GM23338 (cell line): ENCODE data around the gene CAMK1. TPM values are rescaled to one million over a fixed set of nuclear protein-coding genes. Genes with fewer than 3 reads are reported as not detected.
A peak's percentile ranks its signal among the peaks of the same experiment; 100 is the strongest.

Source experiments
- ATAC-seq: fragments of 200-7000 bp; cut with Tn5 transposase; 3 replicates; pipeline ENCODE4 v1.9.1; 2020
- DNase-seq: peaks from one replicate; pipeline ENCODE4 v3.0.0-alpha.2; 2015; ENCODE audit warnings: low spot score
- H2AFZ ChIP-seq: fragments of 200-600 bp; sonication (generic); 2 replicates; pipeline ENCODE4 v1.8.0; 2016; ENCODE audit warnings: antibody characterized with exemption, mild to moderate bottlenecking, moderate library complexity
- H3F3A ChIP-seq: fragments of 200-600 bp; sonication (generic); replicated peaks from 2 replicates; pipeline ENCODE4 v1.8.0; 2017; ENCODE audit warnings: antibody characterized with exemption, mixed run types, low read depth
- H3K27ac ChIP-seq: fragments of 200-600 bp; sonication (generic); 2 replicates; pipeline ENCODE4 v1.6.1; 2016; ENCODE audit warnings: low read depth
- H3K27me3 ChIP-seq: fragments of 200-600 bp; sonication (generic); 2 replicates; pipeline ENCODE4 v1.8.0; 2016; ENCODE audit warnings: mild to moderate bottlenecking, mixed run types, moderate library complexity; ENCODE audit not compliant: insufficient read depth
- H3K36me3 ChIP-seq: fragments of 200-600 bp; sonication (generic); 2 replicates; pipeline ENCODE4 v1.8.0; 2016; ENCODE audit warnings: mild to moderate bottlenecking; ENCODE audit not compliant: insufficient read depth
- H3K4me1 ChIP-seq: fragments of 200-600 bp; sonication (generic); 2 replicates; pipeline ENCODE4 v1.8.0; 2016; ENCODE audit warnings: mild to moderate bottlenecking, moderate library complexity; ENCODE audit not compliant: insufficient read depth
- H3K4me2 ChIP-seq: fragments of 200-600 bp; sonication (generic); 2 replicates; pipeline ENCODE4 v1.7.1; 2017; ENCODE audit warnings: mixed run types
- H3K4me3 ChIP-seq: fragments of 200-600 bp; sonication (generic); 2 replicates; pipeline ENCODE4 v1.6.1; 2016; ENCODE audit warnings: mixed run types
- H3K79me2 ChIP-seq: fragments of 200-600 bp; sonication (generic); replicated peaks from 2 replicates; pipeline ENCODE4 v1.8.0; 2017; ENCODE audit warnings: mild to moderate bottlenecking; ENCODE audit not compliant: insufficient read depth
- H3K9me2 ChIP-seq: fragments of 200-600 bp; sonication (generic); 2 replicates; pipeline ENCODE4 v1.8.0; 2017; ENCODE audit not compliant: insufficient read depth
- H4K20me1 ChIP-seq: fragments of 200-600 bp; sonication (generic); replicated peaks from 2 replicates; pipeline ENCODE4 v1.8.0; 2017; ENCODE audit warnings: mild to moderate bottlenecking; ENCODE audit not compliant: insufficient read depth
- H3K27ac Mint-ChIP-seq: 2 replicates; pipeline ENCODE4 v1.8.0; 2020; ENCODE audit warnings: inconsistent platforms, mild to moderate bottlenecking, moderate library complexity, mixed read lengths
- H3K27me3 Mint-ChIP-seq: 3 replicates; pipeline ENCODE4 v1.8.0; 2022; ENCODE audit warnings: low read depth, mild to moderate bottlenecking, moderate library complexity, mixed read lengths, inconsistent platforms; ENCODE audit not compliant: insufficient read depth, poor library complexity
- H3K36me3 Mint-ChIP-seq: 3 replicates; pipeline ENCODE4 v1.8.0; 2021; ENCODE audit warnings: low read depth, mild to moderate bottlenecking, inconsistent platforms, moderate library complexity, mixed read lengths
- H3K4me1 Mint-ChIP-seq: 3 replicates; pipeline ENCODE4 v1.8.0; 2020; ENCODE audit warnings: mild to moderate bottlenecking, inconsistent platforms, mixed read lengths
- H3K4me3 Mint-ChIP-seq: 3 replicates; pipeline ENCODE4 v1.8.0; 2021; ENCODE audit warnings: moderate library complexity, mild to moderate bottlenecking, inconsistent platforms, mixed read lengths
- H3K9me3 Mint-ChIP-seq: 3 replicates; pipeline ENCODE4 v1.8.0; 2020; ENCODE audit warnings: moderate library complexity, mild to moderate bottlenecking, inconsistent platforms, mixed read lengths
- CTCF ChIP-seq, 2 experiments: fragments of 200-600 bp in 1 of 2; sonication (generic) in 1 of 2; conservative IDR thresholded peaks; 2 replicates each; pipeline versions ENCODE4 v1.5.1 to v1.6.1; 2016 to 2017; ENCODE audit warnings: antibody characterized with exemption in 2 of 2, low read depth in 2 of 2, mild to moderate bottlenecking in 2 of 2, moderate library complexity in 1 of 2
- ETS1 ChIP-seq: IDR thresholded peaks from 2 replicates; pipeline ENCODE4 v1.6.1; 2016; ENCODE audit warnings: antibody characterized with exemption
- EZH2 ChIP-seq: fragments of 200-600 bp; sonication (generic); IDR thresholded peaks from one replicate; pipeline ENCODE4 v1.8.0; 2017; ENCODE audit warnings: antibody characterized with exemption, mild to moderate bottlenecking, low read depth; ENCODE audit not compliant: unreplicated experiment
- NANOG ChIP-seq: IDR thresholded peaks from 2 replicates; pipeline ENCODE4 v1.6.1; 2016; ENCODE audit warnings: antibody characterized with exemption, borderline replicate concordance
- POLR2AphosphoS5 ChIP-seq: IDR thresholded peaks from 2 replicates; pipeline ENCODE4 v1.6.1; 2016; ENCODE audit warnings: antibody characterized with exemption, low read depth
- REST ChIP-seq: IDR thresholded peaks from one replicate; pipeline ENCODE4 v1.6.1; 2018; ENCODE audit warnings: antibody characterized with exemption; ENCODE audit not compliant: unreplicated experiment
- STAT1 ChIP-seq: IDR thresholded peaks from one replicate; pipeline ENCODE4 v1.6.1; 2016; ENCODE audit warnings: antibody characterized with exemption; ENCODE audit not compliant: unreplicated experiment
- ZNF331 ChIP-seq: fragments of 250-450 bp; sonication (Bioruptor Pico); IDR thresholded peaks from 2 replicates; pipeline ENCODE4 v1.5.0; 2020; ENCODE audit warnings: low read depth, mild to moderate bottlenecking, moderate library complexity
- polyA plus RNA-seq: library from polyadenylated mRNA; unstranded; fragments of >200 nt; fragmentation: Nextera tagmentation; extraction: Ambion mirVana; gene quantifications from 2 replicates; pipeline ENCODE4 v1.2.1, GENCODE V29; 2016
- total RNA-seq: library from RNA; depleted of rRNA; stranded (reverse); fragments of >200 nt; shearing (Covaris generic); gene quantifications from 2 replicates; pipeline ENCODE4 v1.2.3, GENCODE V29; 2014

CAMK1 gene
- total and polyA plus RNA-seq, 2 experiments from 2014 or later = 4.4 TPM

- Histone ChIP-seq H3K36me3 (no peaks in the 10 kb centered on the region), H3K9me2 (no peaks in the 10 kb centered on the region), H3K79me2 (no peaks in the 10 kb centered on the region), H3F3A (no peaks in the 10 kb centered on the region), H3K4me2 (no peak overlapping the region), H3K27ac (no peak overlapping the region), H3K4me1 (no peaks in the 10 kb centered on the region), H3K4me3 (no peak overlapping the region), H3K27me3 (no peaks in the 10 kb centered on the region), H2AFZ (no peak overlapping the region), H4K20me1 (no peaks in the 10 kb centered on the region)
- no peaks in the 10 kb centered on the region for H3K9me3 Mint-ChIP-seq
- H3K27ac Mint-ChIP-seq = no peak overlapping the region
- ATAC-seq = no peak
- H3K27me3 Mint-ChIP-seq = peaks cover 3% of the 10 kb centered on the region
- DNase-seq = no peak
- TF ChIP-seq EZH2 (no peak), REST (no peak), NANOG (no peak), STAT1 (no peak), ZNF331 (no peak), CTCF (conservative IDR thresholded peaks at IDR 0.05; ENCODE audit: low read depth in 2 of 2) (no peak), POLR2AphosphoS5 (no peak)
- H3K4me3 Mint-ChIP-seq = no peak overlapping the region
- H3K4me1 Mint-ChIP-seq = peaks cover 5% of the 10 kb centered on the region; the same call in 2 of the 3 replicates
- no peaks in the 10 kb centered on the region for H3K36me3 Mint-ChIP-seq
Measured at GRCh38 chr3:9716801-9717555, 52.8 kb downstream of the CAMK1 start.

GRCh38 chr3:9715764-9716437, 53.8 kb downstream of the CAMK1 start:
- no peaks in the 10 kb centered on the region for H3F3A ChIP-seq
- ATAC-seq (peak; percentile 41), DNase-seq (peak; percentile 32)
- no peaks in the 10 kb centered on the region for H3K4me1 ChIP-seq
- H3K4me3 Mint-ChIP-seq = no peak overlapping the region
- no peaks in the 10 kb centered on the region for H4K20me1 ChIP-seq
- H3K4me1 Mint-ChIP-seq = peaks cover 5% of the 10 kb centered on the region; the same call in 2 of the 3 replicates
- H3K4me2 ChIP-seq = no peak overlapping the region
- H3K79me2 ChIP-seq = no peaks in the 10 kb centered on the region
- H3K9me3 Mint-ChIP-seq = no peaks in the 10 kb centered on the region
- H3K27ac Mint-ChIP-seq = no peak overlapping the region
- no peak overlapping the region for H3K4me3 ChIP-seq
- TF ChIP-seq REST (no peak), CTCF (conservative IDR thresholded peaks at IDR 0.05; ENCODE audit: low read depth in 2 of 2) (peak; percentile 23 to 46; a peak in 3 of 4 replicates), NANOG (no peak), ZNF331 (no peak), EZH2 (no peak), ETS1 (no peak)
- H3K27me3 Mint-ChIP-seq = peaks cover 3% of the 10 kb centered on the region
- H3K9me2 ChIP-seq = no peaks in the 10 kb centered on the region
- no peaks in the 10 kb centered on the region for H3K36me3 Mint-ChIP-seq
- H3K36me3 ChIP-seq = no peaks in the 10 kb centered on the region
- no peak overlapping the region for H2AFZ ChIP-seq
- H3K27ac ChIP-seq = no peak overlapping the region
- H3K27me3 ChIP-seq = no peaks in the 10 kb centered on the region
